RKO (cell line): ENCODE data around the gene CDKN2B-AS1.

Experiments used
- DNase-seq: peaks from one replicate; pipeline ENCODE4 v3.0.0-alpha.2; 2016; ENCODE audit warnings: low spot score

The CDKN2B-AS1 gene

GRCh38 chr9:22154064-22154463, 159.5 kb downstream of the CDKN2B-AS1 start:
- no peak for DNase-seq

- DNase-seq, result no peak
Observed at GRCh38 chr9:22156586-22156985, 162.0 kb downstream of the CDKN2B-AS1 start.

- no peak for DNase-seq
Observed at GRCh38 chr9:22157276-22157675, 162.7 kb downstream of the CDKN2B-AS1 start.

- no peak for DNase-seq
Observed at GRCh38 chr9:22157828-22158227, 163.2 kb downstream of the CDKN2B-AS1 start.

GRCh38 chr9:22158271-22158670, 163.7 kb downstream of the CDKN2B-AS1 start:
- DNase-seq, result no peak

GRCh38 chr9:22158927-22159346, 164.3 kb downstream of the CDKN2B-AS1 start:
- DNase-seq, result peak; percentile 27

- DNase-seq, result no peak
Observed at GRCh38 chr9:22159586-22159985, 165.0 kb downstream of the CDKN2B-AS1 start.

- DNase-seq, result no peak
Observed at GRCh38 chr9:22160221-22160620, 165.6 kb downstream of the CDKN2B-AS1 start.

- DNase-seq, result peak; percentile 19
Observed at GRCh38 chr9:22165144-22165543, 170.6 kb downstream of the CDKN2B-AS1 start.

GRCh38 chr9:22169243-22169642, 174.7 kb downstream of the CDKN2B-AS1 start:
- DNase-seq, result no peak

- DNase-seq, result no peak
Observed at GRCh38 chr9:22169727-22170503, 175.3 kb downstream of the CDKN2B-AS1 start.
